Measurements from ENCODE around the gene ZNF485. TPM values are rescaled to one million over a fixed set of nuclear protein-coding genes. Genes with fewer than 3 reads are reported as not detected.

ZNF485 gene
- polyA plus RNA-seq, 1 donor from 2014 or later = 3.5 TPM

GRCh38 chr10:43653746-43654145, 47.5 kb downstream of the ZNF485 start:
- H3K9ac ChIP-seq (ENCODE audit: low read length) = no peak overlapping the region
- no peak overlapping the region for H3K27ac ChIP-seq (ENCODE audit: low read length)
- no peak overlapping the region for H2AFZ ChIP-seq (ENCODE audit: low read depth, low read length)
- H3K36me3 ChIP-seq (ENCODE audit: insufficient read depth, low read length) = no peaks in the 10 kb centered on the region
- H3K9me2 ChIP-seq (ENCODE audit: insufficient read depth, low read length) = no peaks in the 10 kb centered on the region
- H3K79me2 ChIP-seq (replicated peaks; ENCODE audit: insufficient read depth, low read length) = no peaks in the 10 kb centered on the region
- H4K20me1 ChIP-seq (ENCODE audit: insufficient read depth) = no peaks in the 10 kb centered on the region
- H3K4me2 ChIP-seq (ENCODE audit: low read length) = no peak overlapping the region
- no peaks in the 10 kb centered on the region for H3K9me3 ChIP-seq (ENCODE audit: low read length)
- no peaks in the 10 kb centered on the region for H3K27me3 ChIP-seq (ENCODE audit: insufficient read depth, low read depth, low read length)
- no peak overlapping the region for H3K4me3 ChIP-seq (ENCODE audit: low read length)
- TF ChIP-seq EP300 (conservative IDR thresholded peaks at IDR 0.05; ENCODE audit: poor library complexity, severe bottlenecking) = no peak
- TF ChIP-seq RAD21 (conservative IDR thresholded peaks at IDR 0.05) = no peak
- no peak for TF ChIP-seq SMC3 (conservative IDR thresholded peaks at IDR 0.05; ENCODE audit: poor library complexity)
- TF ChIP-seq REST (IDR thresholded peaks at IDR 0.05; ENCODE audit: borderline replicate concordance) = no peak
- no peak for TF ChIP-seq POLR2AphosphoS5 (IDR thresholded peaks at IDR 0.05)
- TF ChIP-seq TAF1 (IDR thresholded peaks at IDR 0.05; ENCODE audit: low read depth) = no peak
- TF ChIP-seq, protein P1, sequence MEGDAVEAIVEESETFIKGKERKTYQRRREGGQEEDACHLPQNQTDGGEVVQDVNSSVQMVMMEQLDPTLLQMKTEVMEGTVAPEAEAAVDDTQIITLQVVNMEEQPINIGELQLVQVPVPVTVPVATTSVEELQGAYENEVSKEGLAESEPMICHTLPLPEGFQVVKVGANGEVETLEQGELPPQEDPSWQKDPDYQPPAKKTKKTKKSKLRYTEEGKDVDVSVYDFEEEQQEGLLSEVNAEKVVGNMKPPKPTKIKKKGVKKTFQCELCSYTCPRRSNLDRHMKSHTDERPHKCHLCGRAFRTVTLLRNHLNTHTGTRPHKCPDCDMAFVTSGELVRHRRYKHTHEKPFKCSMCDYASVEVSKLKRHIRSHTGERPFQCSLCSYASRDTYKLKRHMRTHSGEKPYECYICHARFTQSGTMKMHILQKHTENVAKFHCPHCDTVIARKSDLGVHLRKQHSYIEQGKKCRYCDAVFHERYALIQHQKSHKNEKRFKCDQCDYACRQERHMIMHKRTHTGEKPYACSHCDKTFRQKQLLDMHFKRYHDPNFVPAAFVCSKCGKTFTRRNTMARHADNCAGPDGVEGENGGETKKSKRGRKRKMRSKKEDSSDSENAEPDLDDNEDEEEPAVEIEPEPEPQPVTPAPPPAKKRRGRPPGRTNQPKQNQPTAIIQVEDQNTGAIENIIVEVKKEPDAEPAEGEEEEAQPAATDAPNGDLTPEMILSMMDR (IDR thresholded peaks at IDR 0.05; ENCODE audit: poor library complexity, severe bottlenecking) = no peak
- no peak for TF ChIP-seq EZH2 (IDR thresholded peaks at IDR 0.05; ENCODE audit: borderline replicate concordance, insufficient read depth, low read length, poor library complexity, severe bottlenecking)
- no peaks in the 10 kb centered on the region for H3F3A ChIP-seq (ENCODE audit: insufficient read depth, low read length, poor library complexity, severe bottlenecking)

DNA sequence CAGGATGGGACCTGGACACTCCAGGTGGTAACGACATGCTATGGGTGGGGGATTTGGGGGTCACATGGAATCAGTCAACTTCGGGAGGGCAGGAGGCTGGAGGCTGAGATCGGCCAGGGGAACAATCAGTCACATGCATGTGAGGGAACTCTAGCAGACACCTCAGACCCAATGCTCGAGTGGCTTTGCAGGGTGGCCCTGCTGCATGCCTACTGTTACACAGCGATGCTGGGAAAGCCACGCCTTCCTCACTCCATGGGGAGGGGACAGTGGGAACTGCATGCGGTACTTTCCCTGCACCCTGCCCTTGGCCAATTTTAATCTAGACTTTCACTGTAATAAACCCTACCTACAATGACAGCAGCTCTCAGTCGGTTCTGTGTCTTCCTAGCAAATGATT, 49.1 kb downstream of the ZNF485 start:
- H3K9me2 ChIP-seq (ENCODE audit: insufficient read depth, low read length) = no peaks in the 10 kb centered on the region
- H3K36me3 ChIP-seq (ENCODE audit: insufficient read depth, low read length) = no peaks in the 10 kb centered on the region
- TF ChIP-seq REST (IDR thresholded peaks at IDR 0.05; ENCODE audit: borderline replicate concordance) (no peak), SMC3 (conservative IDR thresholded peaks at IDR 0.05; ENCODE audit: poor library complexity) (no peak), RAD21 (conservative IDR thresholded peaks at IDR 0.05) (no peak), EP300 (conservative IDR thresholded peaks at IDR 0.05; ENCODE audit: poor library complexity, severe bottlenecking) (no peak), POLR2AphosphoS5 (IDR thresholded peaks at IDR 0.05) (no peak), EZH2 (IDR thresholded peaks at IDR 0.05; ENCODE audit: borderline replicate concordance, insufficient read depth, low read length, poor library complexity, severe bottlenecking) (no peak), MXI1 (conservative IDR thresholded peaks at IDR 0.05; ENCODE audit: poor library complexity, severe bottlenecking) (no peak), TAF1 (IDR thresholded peaks at IDR 0.05; ENCODE audit: low read depth) (no peak)
- TF ChIP-seq, protein P1 (IDR thresholded peaks at IDR 0.05; ENCODE audit: poor library complexity, severe bottlenecking) = no peak
- no peak overlapping the region for H3K4me3 ChIP-seq (ENCODE audit: low read length)
- no peak overlapping the region for H3K4me2 ChIP-seq (ENCODE audit: low read length)
- H3K79me2 ChIP-seq (replicated peaks; ENCODE audit: insufficient read depth, low read length) = no peaks in the 10 kb centered on the region
- no peaks in the 10 kb centered on the region for H3K9me3 ChIP-seq (ENCODE audit: low read length)
- H4K20me1 ChIP-seq (ENCODE audit: insufficient read depth) = no peaks in the 10 kb centered on the region
- H3K27me3 ChIP-seq (ENCODE audit: insufficient read depth, low read depth, low read length) = no peaks in the 10 kb centered on the region
- no peak overlapping the region for H2AFZ ChIP-seq (ENCODE audit: low read depth, low read length)
- H3F3A ChIP-seq (ENCODE audit: insufficient read depth, low read length, poor library complexity, severe bottlenecking) = no peaks in the 10 kb centered on the region
- H3K9ac ChIP-seq (ENCODE audit: low read length) = no peak overlapping the region
- no peak overlapping the region for H3K27ac ChIP-seq (ENCODE audit: low read length)
